IMR-90 (cell line): ENCODE measurements around the gene USP4. TPM values are rescaled to one million over a fixed set of nuclear protein-coding genes. Genes with fewer than 3 reads are reported as not detected.

Experiments used
- ATAC-seq: fragments of 200-7000 bp; cut with Tn5 transposase; 2 replicates; pipeline ENCODE4 v1.9.1; 2020; ENCODE audit warnings: low read depth, mild to moderate bottlenecking, moderate library complexity
- BruUV-seq: library from RNA; stranded (reverse); fragments of 400-500 nt; replicated peaks from 2 replicates; lab custom pipeline; 2021; lab: Mats Ljungman, UMichigan
- CTCF ChIA-PET: fragments of 300-600 bp; formaldehyde crosslinking; extraction: SDS; loops from one replicate; lab custom pipeline; 2021; ENCODE audit warnings: antibody characterized with exemption; lab: Yijun Ruan, JAX
- POLR2A ChIA-PET: fragments of 300-600 bp; sonication (Branson Sonifier 250); formaldehyde crosslinking; loops from one replicate; lab custom pipeline; 2022; ENCODE audit warnings: antibody characterized with exemption; ENCODE audit not compliant: unreplicated experiment; lab: Charles Lee
- DNase-seq: peaks from one replicate; pipeline ENCODE4 v3.0.0; 2013
- H2AFZ ChIP-seq: replicated peaks from 2 replicates; pipeline ENCODE3; 2013; ENCODE audit warnings: low read length, mild to moderate bottlenecking; ENCODE audit not compliant: poor library complexity
- H2AK5ac ChIP-seq: 2 replicates; pipeline ENCODE4 v1.6.1; 2013; ENCODE audit warnings: low read depth, low read length, inconsistent platforms
- H2AK9ac ChIP-seq: replicated peaks from 2 replicates; pipeline ENCODE3; 2013; ENCODE audit warnings: mild to moderate bottlenecking, low read depth, low read length, moderate library complexity; ENCODE audit not compliant: poor library complexity
- H2BK120ac ChIP-seq: 2 replicates; pipeline ENCODE4 v1.6.1; 2013; ENCODE audit warnings: low read depth, low read length, inconsistent platforms
- H2BK15ac ChIP-seq: 3 replicates; pipeline ENCODE4 v1.6.1; 2013; ENCODE audit warnings: low read depth, low read length, inconsistent platforms
- H2BK20ac ChIP-seq: 2 replicates; pipeline ENCODE4 v1.6.1; 2013; ENCODE audit warnings: low read depth, mild to moderate bottlenecking, inconsistent platforms, low read length, moderate library complexity
- H2BK5ac ChIP-seq: 2 replicates; pipeline ENCODE4 v1.6.1; 2013; ENCODE audit warnings: mild to moderate bottlenecking, low read depth, low read length, inconsistent platforms; ENCODE audit not compliant: poor library complexity, severe bottlenecking
- H3K14ac ChIP-seq: replicated peaks from 2 replicates; pipeline ENCODE4 v1.6.1; 2013; ENCODE audit warnings: low read depth, low read length, inconsistent platforms
- H3K18ac ChIP-seq: 2 replicates; pipeline ENCODE4 v1.6.1; 2013; ENCODE audit warnings: low read depth, low read length, control low read depth
- H3K23ac ChIP-seq: 2 replicates; pipeline ENCODE4 v1.6.1; 2013; ENCODE audit warnings: low read depth, low read length, inconsistent platforms
- H3K27ac ChIP-seq: 2 replicates; pipeline ENCODE4 v1.5.1; 2013; ENCODE audit warnings: mild to moderate bottlenecking, control low read depth, low read length; ENCODE audit not compliant: insufficient read depth
- H3K27me3 ChIP-seq: 2 replicates; pipeline ENCODE4 v1.6.1; 2013; ENCODE audit warnings: low read length; ENCODE audit not compliant: control insufficient read depth, insufficient read depth
- H3K36me3 ChIP-seq: 2 replicates; pipeline ENCODE4 v1.6.1; 2013; ENCODE audit warnings: low read length, mixed read lengths; ENCODE audit not compliant: control insufficient read depth, insufficient read depth
- H3K4ac ChIP-seq: 2 replicates; pipeline ENCODE4 v1.6.1; 2013; ENCODE audit warnings: low read depth, low read length, inconsistent platforms
- H3K4me1 ChIP-seq: 2 replicates; pipeline ENCODE4 v1.6.1; 2013; ENCODE audit warnings: low read length, mixed read lengths; ENCODE audit not compliant: control insufficient read depth, insufficient read depth
- H3K4me2 ChIP-seq: 2 replicates; pipeline ENCODE4 v1.6.1; 2013; ENCODE audit warnings: low read depth, mild to moderate bottlenecking, control low read depth, low read length, moderate library complexity
- H3K4me3 ChIP-seq: 2 replicates; pipeline ENCODE4 v1.5.1; 2013; ENCODE audit warnings: low read depth, mild to moderate bottlenecking, control low read depth, low read length, moderate library complexity; ENCODE audit not compliant: insufficient read depth
- H3K56ac ChIP-seq: 2 replicates; pipeline ENCODE4 v1.6.1; 2013; ENCODE audit warnings: low read length, inconsistent platforms; ENCODE audit not compliant: insufficient read depth; ENCODE audit errors: extremely low read depth
- H3K79me1 ChIP-seq, 2 experiments: 2 replicates each; pipeline ENCODE4 v1.6.1; 2013; ENCODE audit warnings: low read length in 2 of 2, inconsistent platforms in 1 of 2, low read depth in 1 of 2
- H3K9ac ChIP-seq: 2 replicates; pipeline ENCODE4 v1.6.1; 2013; ENCODE audit warnings: low read depth, low read length, control low read depth
- H3K9me1 ChIP-seq: 2 replicates; pipeline ENCODE4 v1.6.1; 2013; ENCODE audit warnings: low read length, inconsistent platforms; ENCODE audit not compliant: insufficient read depth
- H3K9me3 ChIP-seq: 2 replicates; pipeline ENCODE4 v1.6.1; 2013; ENCODE audit warnings: low read length; ENCODE audit not compliant: control insufficient read depth, insufficient read depth
- H4K20me1 ChIP-seq: 2 replicates; pipeline ENCODE4 v1.6.1; 2013; ENCODE audit warnings: low read length, inconsistent platforms; ENCODE audit not compliant: insufficient read depth
- H4K5ac ChIP-seq: 2 replicates; pipeline ENCODE4 v1.6.1; 2013; ENCODE audit warnings: mild to moderate bottlenecking, low read depth, low read length, control low read depth
- H4K8ac ChIP-seq, 2 experiments: 2 replicates each; pipeline ENCODE4 v1.6.1; 2013; ENCODE audit warnings: low read depth in 2 of 2, low read length in 2 of 2, control low read depth in 1 of 2, inconsistent platforms in 1 of 2
- H4K91ac ChIP-seq: 2 replicates; pipeline ENCODE4 v1.6.1; 2013; ENCODE audit warnings: low read depth, low read length, inconsistent platforms; ENCODE audit not compliant: insufficient read depth
- BHLHE40 ChIP-seq: fragments of 150-350 bp; IDR thresholded peaks from 2 replicates; pipeline ENCODE4 v1.6.1; 2016; ENCODE audit warnings: mild to moderate bottlenecking, low read depth, low read length
- CEBPB ChIP-seq: IDR thresholded peaks from 2 replicates; pipeline ENCODE4 v1.6.1; 2012; ENCODE audit warnings: low read depth, low read length, improper control_type of control experiment
- CHD1 ChIP-seq: IDR thresholded peaks from 2 replicates; pipeline ENCODE4 v1.6.1; 2012; ENCODE audit warnings: low read depth, low read length, improper control_type of control experiment
- CTCF ChIP-seq: conservative IDR thresholded peaks from 2 replicates; pipeline ENCODE4 v1.5.1; 2012; ENCODE audit warnings: mild to moderate bottlenecking, low read depth, low read length, improper control_type of control experiment
- FOS ChIP-seq: fragments of 150-350 bp; IDR thresholded peaks from 2 replicates; pipeline ENCODE4 v1.6.1; 2016; ENCODE audit warnings: low read depth, low read length
- MAFK ChIP-seq: IDR thresholded peaks from 2 replicates; pipeline ENCODE4 v1.6.1; 2012; ENCODE audit warnings: low read depth, low read length, improper control_type of control experiment
- MAZ ChIP-seq: IDR thresholded peaks from 2 replicates; pipeline ENCODE4 v1.6.1; 2012; ENCODE audit warnings: low read depth, mild to moderate bottlenecking, low read length, improper control_type of control experiment, moderate library complexity, borderline replicate concordance
- MXI1 ChIP-seq: IDR thresholded peaks from 2 replicates; pipeline ENCODE4 v1.6.1; 2012; ENCODE audit warnings: low read depth, mild to moderate bottlenecking, low read length, moderate library complexity, borderline replicate concordance
- NFE2L2 ChIP-seq: fragments of 150-350 bp; IDR thresholded peaks from 2 replicates; pipeline ENCODE4 v1.6.1; 2016; ENCODE audit warnings: low read depth, mild to moderate bottlenecking, low read length
- POLR2A ChIP-seq: IDR thresholded peaks from 2 replicates; pipeline ENCODE4 v1.6.1; 2012; ENCODE audit warnings: mild to moderate bottlenecking, low read depth, low read length
- RAD21 ChIP-seq: IDR thresholded peaks from 2 replicates; pipeline ENCODE4 v1.6.1; 2012; ENCODE audit warnings: low read length, improper control_type of control experiment
- RCOR1 ChIP-seq: IDR thresholded peaks from 2 replicates; pipeline ENCODE4 v1.6.1; 2012; ENCODE audit warnings: mild to moderate bottlenecking, low read length, improper control_type of control experiment; ENCODE audit not compliant: insufficient replicate concordance
- RFX5 ChIP-seq: IDR thresholded peaks from 2 replicates; pipeline ENCODE4 v1.8.0; 2012; ENCODE audit warnings: low read depth, mild to moderate bottlenecking, low read length, moderate library complexity
- SMC3 ChIP-seq: fragments of 150-350 bp; IDR thresholded peaks from 2 replicates; pipeline ENCODE4 v1.6.1; 2016; ENCODE audit warnings: low read depth, mild to moderate bottlenecking, antibody characterized with exemption, low read length, moderate library complexity
- USF2 ChIP-seq: fragments of 150-350 bp; IDR thresholded peaks from 2 replicates; pipeline ENCODE4 v1.6.1; 2017; ENCODE audit warnings: mild to moderate bottlenecking, antibody characterized with exemption, low read length, low read depth
- WGBS, 2 experiments: methylation state at CpG; one replicate each; pipeline versions ENCODE4 v1.1.5 to v1.1.7; 2013; ENCODE audit warnings: missing lambda C conversion rate in 2 of 2; ENCODE audit not compliant: insufficient read length in 1 of 2; ENCODE audit errors: extremely low coverage in 2 of 2; 5-methylcytosine and 5-hydroxymethylcytosine counted together
- dilution Hi-C: fragments of 300-500 bp; cut with HindIII; formaldehyde crosslinking; loops from one replicate; pipeline ENCODE4 v1.14.3; 2018; ENCODE audit warnings: low sequenced_read_pairs; ENCODE audit not compliant: unreplicated experiment
- in situ Hi-C: fragments of 300-500 bp; cut with MboI; formaldehyde crosslinking; loops from 3 replicates; pipeline ENCODE4 v1.14.3; 2019; ENCODE audit warnings: low sequenced_read_pairs, inconsistent platforms, mixed read lengths
- intact Hi-C: fragments of 100-400 bp; cut with micrococcal nuclease; formaldehyde crosslinking; loops from 2 replicates; pipeline ENCODE4 v1.10.0; 2022
- polyA plus RNA-seq, 3 experiments: library from polyadenylated mRNA; depleted of rRNA; stranded (reverse); fragments of >200 nt; gene quantifications; 2 replicates each; pipeline ENCODE4 v1.2.3, GENCODE V29; 2012; ENCODE audit warnings: low replicate concordance in 1 of 3
- total RNA-seq: library from RNA; depleted of rRNA; stranded (reverse); fragments of >200 nt; gene quantifications from 2 replicates; pipeline ENCODE4 v1.2.3, GENCODE V29; 2012
- TF ChIP-seq, protein P1 (sequence below): fragments of 150-350 bp; IDR thresholded peaks from 2 replicates; pipeline ENCODE4 v1.6.1; 2016; ENCODE audit warnings: low read depth, mild to moderate bottlenecking, low read length, moderate library complexity, borderline replicate concordance

Gene USP4
- total and polyA plus RNA-seq, 2 of the 4 experiments (the other 2 are of a cell fraction): 29.9 to 42.3 TPM

GRCh38 chr3:49305608-49306007, 34.2 kb downstream of the USP4 start:
- H3K14ac ChIP-seq: no peak overlapping the region
- H3K4ac ChIP-seq: no peak overlapping the region
- no peaks in the 10 kb centered on the region for H3K9me3 ChIP-seq
- peaks cover 4 to 29% of the 10 kb centered on the region in 2 experiments; a peak in 3 of 4 replicates for H3K79me1 ChIP-seq
- no peak overlapping the region for H2BK120ac ChIP-seq
- H3K36me3 ChIP-seq: peaks cover 60% of the 10 kb centered on the region
- H3K4me1 ChIP-seq: no peaks in the 10 kb centered on the region
- no peaks in the 10 kb centered on the region for H3K27me3 ChIP-seq
- no peak overlapping the region for H3K23ac ChIP-seq
- no peak overlapping the region for H3K18ac ChIP-seq
- no peak overlapping the region for H4K8ac ChIP-seq
- no peak overlapping the region for H3K9ac ChIP-seq
- TF ChIP-seq RAD21 (no peak), USF2 (no peak), RFX5 (no peak), FOS (no peak), CEBPB (no peak), BHLHE40 (no peak), MAZ (no peak), NFE2L2 (no peak), MXI1 (no peak), MAFK (no peak), POLR2A (no peak), CTCF (no peak), CHD1 (no peak), SMC3 (no peak), RCOR1 (no peak)
- TF ChIP-seq, protein P1, sequence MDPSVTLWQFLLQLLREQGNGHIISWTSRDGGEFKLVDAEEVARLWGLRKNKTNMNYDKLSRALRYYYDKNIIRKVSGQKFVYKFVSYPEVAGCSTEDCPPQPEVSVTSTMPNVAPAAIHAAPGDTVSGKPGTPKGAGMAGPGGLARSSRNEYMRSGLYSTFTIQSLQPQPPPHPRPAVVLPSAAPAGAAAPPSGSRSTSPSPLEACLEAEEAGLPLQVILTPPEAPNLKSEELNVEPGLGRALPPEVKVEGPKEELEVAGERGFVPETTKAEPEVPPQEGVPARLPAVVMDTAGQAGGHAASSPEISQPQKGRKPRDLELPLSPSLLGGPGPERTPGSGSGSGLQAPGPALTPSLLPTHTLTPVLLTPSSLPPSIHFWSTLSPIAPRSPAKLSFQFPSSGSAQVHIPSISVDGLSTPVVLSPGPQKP: no peak
- ATAC-seq (no peak), DNase-seq (no peak)
- ChIA-PET CTCF (interaction anchor here (0.9 kb wide), 1 partner anchor 134 kb away, joined by 3 read pairs; the partner anchor contains the start of gene KLHDC8B), POLR2A (no interaction called here)
- H2AFZ ChIP-seq: no peak overlapping the region
- in situ Hi-C loops (no loop called here), intact Hi-C loops (no loop called here), dilution Hi-C loops (no loop called here)
- H4K20me1 ChIP-seq: 0 out of 2 replicates have a peak, but pooled peaks cover under 1% of the 10 kb centered on the region
- H2BK5ac ChIP-seq: no peak overlapping the region
- WGBS, 2 experiments: 93% methylated on average over 3 of the region's 5 CpGs; no CpG with 5 or more reads in 1 of the 2 experiments
- H3K4me2 ChIP-seq: no peak overlapping the region
- peaks cover under 1% of the 10 kb centered on the region; the same call in 1 of the 2 replicates for H3K9me1 ChIP-seq
- H2BK20ac ChIP-seq: no peak overlapping the region
- no peak overlapping the region for H4K91ac ChIP-seq
- no TSS peak for BruUV-seq
- H3K27ac ChIP-seq: no peak overlapping the region
- H2BK15ac ChIP-seq: no peak overlapping the region
- H4K5ac ChIP-seq: no peak overlapping the region
- no peak overlapping the region for H2AK5ac ChIP-seq
- H2AK9ac ChIP-seq: no peak overlapping the region
- no peak overlapping the region for H3K4me3 ChIP-seq
- no peak overlapping the region for H3K56ac ChIP-seq
